ENCODE measurements around the gene CEACAM19. TPM values are rescaled to one million over a fixed set of nuclear protein-coding genes. Genes with fewer than 3 reads are reported as not detected.

Gene CEACAM19
- polyA plus RNA-seq, 2 donors: 5.6 to 7.5 TPM

GRCh38 chr19:44634785-44635184, 36.5 kb upstream of the CEACAM19 start:
- Histone ChIP-seq H3K4me1 (ENCODE audit: control insufficient read depth in 2 of 2, insufficient read depth in 2 of 2, low read length in 1 of 2) (peaks cover 0 to 2% of the 10 kb centered on the region in 2 donors), H3K27ac (ENCODE audit: low read depth in 2 of 2, low read length in 1 of 2) (no peak overlapping the region)
- WGBS, 2 donors: 92 to 95% methylated on average over 2 of the region's 2 CpGs

GRCh38 chr19:44635581-44636438, 35.5 kb upstream of the CEACAM19 start:
- peaks cover 0 to 2% of the 10 kb centered on the region in 2 donors for H3K4me1 ChIP-seq (ENCODE audit: control insufficient read depth in 2 of 2, insufficient read depth in 2 of 2, low read length in 1 of 2)
- H3K9me3 ChIP-seq (ENCODE audit: control insufficient read depth in 2 of 2, insufficient read depth in 1 of 2, low read depth in 1 of 2, low read length in 1 of 2): no peaks in the 10 kb centered on the region
- no peaks in the 10 kb centered on the region for H3K36me3 ChIP-seq (ENCODE audit: control insufficient read depth in 2 of 2, insufficient read depth in 2 of 2, low read length in 1 of 2)
- H3K27ac ChIP-seq (ENCODE audit: low read depth in 2 of 2, low read length in 1 of 2): no peak overlapping the region
- no peaks in the 10 kb centered on the region for H3K27me3 ChIP-seq (ENCODE audit: control insufficient read depth in 1 of 2, insufficient read depth in 2 of 2, low read length in 2 of 2)
- H3K4me3 ChIP-seq (ENCODE audit: low read depth in 1 of 2, low read length in 2 of 2): no peak overlapping the region
- WGBS, 2 donors: 75 to 80% methylated on average over 3 of the region's 3 CpGs

More at GRCh38 chr19:44634785-44635184, 36.5 kb upstream of the CEACAM19 start:
- H3K27me3 ChIP-seq (ENCODE audit: control insufficient read depth in 1 of 2, insufficient read depth in 2 of 2, low read length in 2 of 2): no peaks in the 10 kb centered on the region
- no peaks in the 10 kb centered on the region for H3K36me3 ChIP-seq (ENCODE audit: control insufficient read depth in 2 of 2, insufficient read depth in 2 of 2, low read length in 1 of 2)
- H3K9me3 ChIP-seq (ENCODE audit: control insufficient read depth in 2 of 2, insufficient read depth in 1 of 2, low read depth in 1 of 2, low read length in 1 of 2): no peaks in the 10 kb centered on the region
- no peak overlapping the region for H3K4me3 ChIP-seq (ENCODE audit: low read depth in 1 of 2, low read length in 2 of 2)

DNA sequence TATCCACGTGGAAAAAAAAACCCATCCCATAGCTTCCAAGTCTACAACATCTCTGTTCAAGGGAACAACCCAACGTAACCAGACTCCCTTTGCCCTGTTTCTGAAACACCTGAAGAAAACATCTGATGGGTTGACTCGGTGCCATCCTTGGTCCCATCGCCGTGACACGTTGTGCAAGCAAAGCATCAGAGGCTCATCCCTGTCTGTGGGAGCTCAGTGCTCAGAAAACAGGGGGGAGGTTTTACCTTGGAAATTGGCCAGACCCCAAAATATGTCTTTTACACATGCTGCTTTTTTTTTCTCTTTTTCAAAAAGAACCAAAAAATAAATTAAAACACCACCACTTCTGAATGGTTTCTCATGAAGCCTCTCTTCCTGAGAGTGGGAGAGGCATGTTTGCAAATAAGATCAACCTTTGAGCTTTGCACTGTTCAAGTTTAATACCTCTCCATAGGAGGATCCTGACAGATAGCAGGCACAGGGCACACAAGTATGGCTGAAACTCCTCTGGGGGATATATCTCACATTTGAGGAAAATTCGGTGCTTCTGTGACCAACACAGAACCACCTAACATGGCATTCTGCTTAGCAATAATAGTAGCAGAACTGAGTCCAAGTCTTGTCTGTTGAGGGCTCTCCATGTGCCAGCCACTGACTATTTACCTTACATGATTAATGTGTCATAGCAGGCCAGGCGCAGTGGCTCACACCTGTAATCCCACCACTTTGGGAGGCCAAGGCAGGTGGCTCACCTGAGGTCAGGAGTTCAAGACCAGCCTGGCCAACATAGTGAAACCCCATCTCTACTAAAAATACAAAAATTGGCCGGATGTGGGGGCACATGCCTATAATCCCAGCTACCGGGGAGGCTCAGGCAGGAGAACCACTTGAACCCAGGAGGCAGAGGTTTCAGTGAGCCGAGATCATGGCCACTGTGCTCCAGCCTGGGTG, 34.6 kb upstream of the CEACAM19 start:
- WGBS, 2 donors: 71 to 73% methylated on average over 11 of the region's 11 CpGs
- Histone ChIP-seq H3K27ac (ENCODE audit: low read depth in 2 of 2, low read length in 1 of 2) (no peak overlapping the region), H3K9me3 (ENCODE audit: control insufficient read depth in 2 of 2, insufficient read depth in 1 of 2, low read depth in 1 of 2, low read length in 1 of 2) (no peaks in the 10 kb centered on the region), H3K4me1 (ENCODE audit: control insufficient read depth in 2 of 2, insufficient read depth in 2 of 2, low read length in 1 of 2) (peaks cover 0 to 2% of the 10 kb centered on the region in 2 donors), H3K36me3 (ENCODE audit: control insufficient read depth in 2 of 2, insufficient read depth in 2 of 2, low read length in 1 of 2) (no peaks in the 10 kb centered on the region), H3K27me3 (ENCODE audit: control insufficient read depth in 1 of 2, insufficient read depth in 2 of 2, low read length in 2 of 2) (no peaks in the 10 kb centered on the region), H3K4me3 (ENCODE audit: low read depth in 1 of 2, low read length in 2 of 2) (no peak overlapping the region)

GRCh38 chr19:44637390-44637764, 33.9 kb upstream of the CEACAM19 start:
- Histone ChIP-seq H3K4me1 (ENCODE audit: control insufficient read depth in 2 of 2, insufficient read depth in 2 of 2, low read length in 1 of 2) (peaks cover 0 to 2% of the 10 kb centered on the region in 2 donors), H3K9me3 (ENCODE audit: control insufficient read depth in 2 of 2, insufficient read depth in 1 of 2, low read depth in 1 of 2, low read length in 1 of 2) (no peaks in the 10 kb centered on the region), H3K4me3 (ENCODE audit: low read depth in 1 of 2, low read length in 2 of 2) (no peak overlapping the region), H3K27me3 (ENCODE audit: control insufficient read depth in 1 of 2, insufficient read depth in 2 of 2, low read length in 2 of 2) (no peaks in the 10 kb centered on the region), H3K36me3 (ENCODE audit: control insufficient read depth in 2 of 2, insufficient read depth in 2 of 2, low read length in 1 of 2) (no peaks in the 10 kb centered on the region), H3K27ac (ENCODE audit: low read depth in 2 of 2, low read length in 1 of 2) (no peak overlapping the region)
- 77 to 84% methylated on average over 5 of the region's 5 CpGs for WGBS, 2 donors

- peaks cover 0 to 2% of the 10 kb centered on the region in 2 donors for H3K4me1 ChIP-seq (ENCODE audit: control insufficient read depth in 2 of 2, insufficient read depth in 2 of 2, low read length in 1 of 2)
- no peaks in the 10 kb centered on the region for H3K27me3 ChIP-seq (ENCODE audit: control insufficient read depth in 1 of 2, insufficient read depth in 2 of 2, low read length in 2 of 2)
- WGBS, 2 donors: 51 to 65% methylated on average over 3 of the region's 3 CpGs
- no peak overlapping the region for H3K4me3 ChIP-seq (ENCODE audit: low read depth in 1 of 2, low read length in 2 of 2)
- H3K9me3 ChIP-seq (ENCODE audit: control insufficient read depth in 2 of 2, insufficient read depth in 1 of 2, low read depth in 1 of 2, low read length in 1 of 2): no peaks in the 10 kb centered on the region
- H3K36me3 ChIP-seq (ENCODE audit: control insufficient read depth in 2 of 2, insufficient read depth in 2 of 2, low read length in 1 of 2): no peaks in the 10 kb centered on the region
- no peak overlapping the region for H3K27ac ChIP-seq (ENCODE audit: low read depth in 2 of 2, low read length in 1 of 2)
Measured at GRCh38 chr19:44640518-44640917, 30.8 kb upstream of the CEACAM19 start.

DNA sequence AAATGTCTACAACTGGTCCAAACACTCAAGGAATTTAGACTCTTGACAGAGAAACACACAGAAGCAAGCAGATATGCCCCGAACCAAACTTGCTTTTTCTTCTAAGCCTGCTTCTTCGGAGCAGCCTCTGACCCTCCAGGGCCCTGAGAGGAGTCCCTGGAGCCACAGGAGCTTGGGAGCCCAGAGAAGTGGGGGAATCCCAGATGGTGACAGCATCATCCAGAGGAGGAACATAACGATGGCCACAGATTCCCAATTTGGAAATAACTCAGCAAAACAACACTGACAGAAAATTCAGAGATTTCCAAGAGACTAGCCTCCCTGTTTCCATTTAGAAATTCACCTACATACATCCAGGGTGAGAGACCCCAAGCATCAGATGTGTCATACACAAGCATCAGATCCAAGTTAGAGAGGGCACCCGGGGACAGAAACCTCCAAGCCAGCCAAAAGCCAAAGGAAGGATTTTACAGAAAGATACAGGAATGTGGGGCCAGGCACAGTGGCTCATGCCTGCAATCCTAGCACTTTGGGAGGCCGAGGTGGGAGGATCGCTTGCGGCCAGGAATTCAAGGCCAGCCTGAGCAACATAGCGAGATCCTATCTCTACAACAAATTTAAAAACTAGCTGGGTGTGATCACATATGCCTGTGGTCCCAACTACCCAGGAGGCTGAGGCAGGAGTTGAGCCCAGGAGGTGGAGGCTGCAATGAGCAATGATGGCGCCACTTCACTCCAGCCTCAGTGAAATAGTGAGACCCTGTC, 29.6 kb upstream of the CEACAM19 start:
- 88 to 91% methylated on average over 9 of the region's 9 CpGs for WGBS, 2 donors
- no peaks in the 10 kb centered on the region for H3K9me3 ChIP-seq (ENCODE audit: control insufficient read depth in 2 of 2, insufficient read depth in 1 of 2, low read depth in 1 of 2, low read length in 1 of 2)
- H3K36me3 ChIP-seq (ENCODE audit: control insufficient read depth in 2 of 2, insufficient read depth in 2 of 2, low read length in 1 of 2): no peaks in the 10 kb centered on the region
- peaks cover 0 to 2% of the 10 kb centered on the region in 2 donors for H3K4me1 ChIP-seq (ENCODE audit: control insufficient read depth in 2 of 2, insufficient read depth in 2 of 2, low read length in 1 of 2)
- H3K4me3 ChIP-seq (ENCODE audit: low read depth in 1 of 2, low read length in 2 of 2): no peak overlapping the region
- H3K27ac ChIP-seq (ENCODE audit: low read depth in 2 of 2, low read length in 1 of 2): no peak overlapping the region
- H3K27me3 ChIP-seq (ENCODE audit: control insufficient read depth in 1 of 2, insufficient read depth in 2 of 2, low read length in 2 of 2): no peaks in the 10 kb centered on the region

GRCh38 chr19:44642377-44642776, 28.9 kb upstream of the CEACAM19 start:
- Histone ChIP-seq H3K4me3 (ENCODE audit: low read depth in 1 of 2, low read length in 2 of 2) (no peak overlapping the region), H3K36me3 (ENCODE audit: control insufficient read depth in 2 of 2, insufficient read depth in 2 of 2, low read length in 1 of 2) (peaks cover 0 to 3% of the 10 kb centered on the region in 2 donors), H3K9me3 (ENCODE audit: control insufficient read depth in 2 of 2, insufficient read depth in 1 of 2, low read depth in 1 of 2, low read length in 1 of 2) (no peaks in the 10 kb centered on the region), H3K27me3 (ENCODE audit: control insufficient read depth in 1 of 2, insufficient read depth in 2 of 2, low read length in 2 of 2) (no peaks in the 10 kb centered on the region), H3K4me1 (ENCODE audit: control insufficient read depth in 2 of 2, insufficient read depth in 2 of 2, low read length in 1 of 2) (peaks cover 0 to 2% of the 10 kb centered on the region in 2 donors), H3K27ac (ENCODE audit: low read depth in 2 of 2, low read length in 1 of 2) (no peak overlapping the region)
- 55 to 59% methylated on average over 1 of the region's 1 CpG for WGBS, 2 donors

GRCh38 chr19:44643605-44644401, 27.5 kb upstream of the CEACAM19 start, which contains the start of gene PVR:
PVR (plus strand) TSS chr19:44643910; CDS start chr19:44644097, 187 bp downstream.
- Histone ChIP-seq H3K9me3 (ENCODE audit: control insufficient read depth in 2 of 2, insufficient read depth in 1 of 2, low read depth in 1 of 2, low read length in 1 of 2) (no peaks in the 10 kb centered on the region), H3K27me3 (ENCODE audit: control insufficient read depth in 1 of 2, insufficient read depth in 2 of 2, low read length in 2 of 2) (no peaks in the 10 kb centered on the region), H3K4me3 (ENCODE audit: low read depth in 1 of 2, low read length in 2 of 2) (peak within 1 kb of the TSS; percentile 77 to 86), H3K4me1 (ENCODE audit: control insufficient read depth in 2 of 2, insufficient read depth in 2 of 2, low read length in 1 of 2) (no peaks in the 10 kb centered on the region), H3K36me3 (ENCODE audit: control insufficient read depth in 2 of 2, insufficient read depth in 2 of 2, low read length in 1 of 2) (peaks cover 0 to 4% of the 10 kb centered on the region in 2 donors), H3K27ac (ENCODE audit: low read depth in 2 of 2, low read length in 1 of 2) (peak within 1 kb of the TSS; percentile 60 to 71)
- 1% methylated on average over 62 to 70 of the region's 70 CpGs for WGBS, 2 donors
